Measurements from ENCODE around the gene LIMS2.

LIMS2 gene

GRCh38 chr2:127610561-127610960 is 64.8 kb downstream of the LIMS2 start:
- ATAC-seq, result no peak
- TF ChIP-seq ZNF565 (CRISPR knock-in tag; conservative IDR thresholded peaks at IDR 0.05; ENCODE audit: low read depth), result no peak
- no peak for TF ChIP-seq ESRRG (CRISPR knock-in tag; IDR thresholded peaks at IDR 0.05)
- no peak for TF ChIP-seq ZFP30 (CRISPR knock-in tag; IDR thresholded peaks at IDR 0.05)
- no peak for TF ChIP-seq GLIS3 (CRISPR knock-in tag; IDR thresholded peaks at IDR 0.05)
- no peak for TF ChIP-seq CSDC2 (CRISPR knock-in tag; IDR thresholded peaks at IDR 0.05)
- TF ChIP-seq ZFP3 (CRISPR knock-in tag; IDR thresholded peaks at IDR 0.05), result no peak
- no peak for TF ChIP-seq ZNF8 (CRISPR knock-in tag; IDR thresholded peaks at IDR 0.05)
- TF ChIP-seq BACH2 (CRISPR knock-in tag; IDR thresholded peaks at IDR 0.05; ENCODE audit: borderline replicate concordance), result no peak
- no peak for TF ChIP-seq POU6F1 (CRISPR knock-in tag; IDR thresholded peaks at IDR 0.05; ENCODE audit: borderline replicate concordance, low read depth)
- TF ChIP-seq SNAI2 (CRISPR knock-in tag; IDR thresholded peaks at IDR 0.05), result no peak
- no peak for TF ChIP-seq PPARA (CRISPR knock-in tag; IDR thresholded peaks at IDR 0.05; ENCODE audit: borderline replicate concordance)
- no peak for TF ChIP-seq RARB (CRISPR knock-in tag; IDR thresholded peaks at IDR 0.05)
- TF ChIP-seq OSR1 (CRISPR knock-in tag; IDR thresholded peaks at IDR 0.05), result no peak
- TF ChIP-seq PATZ1 (CRISPR knock-in tag; IDR thresholded peaks at IDR 0.05; ENCODE audit: borderline replicate concordance), result no peak
- no peak for TF ChIP-seq CREB5 (CRISPR knock-in tag; IDR thresholded peaks at IDR 0.05; ENCODE audit: low read depth)
- no peak for TF ChIP-seq ZC3H10 (CRISPR knock-in tag; IDR thresholded peaks at IDR 0.05)
- TF ChIP-seq CSRNP3 (CRISPR knock-in tag; IDR thresholded peaks at IDR 0.05), result no peak

- TF ChIP-seq CSRNP3 (CRISPR knock-in tag; IDR thresholded peaks at IDR 0.05), result no peak
- no peak for TF ChIP-seq CSDC2 (CRISPR knock-in tag; IDR thresholded peaks at IDR 0.05)
- TF ChIP-seq OSR1 (CRISPR knock-in tag; IDR thresholded peaks at IDR 0.05), result no peak
- no peak for TF ChIP-seq RARB (CRISPR knock-in tag; IDR thresholded peaks at IDR 0.05)
- no peak for TF ChIP-seq ZNF565 (CRISPR knock-in tag; conservative IDR thresholded peaks at IDR 0.05; ENCODE audit: low read depth)
- TF ChIP-seq BACH2 (CRISPR knock-in tag; IDR thresholded peaks at IDR 0.05; ENCODE audit: borderline replicate concordance), result no peak
- TF ChIP-seq POU6F1 (CRISPR knock-in tag; IDR thresholded peaks at IDR 0.05; ENCODE audit: borderline replicate concordance, low read depth), result no peak
- no peak for TF ChIP-seq ZNF8 (CRISPR knock-in tag; IDR thresholded peaks at IDR 0.05)
- no peak for TF ChIP-seq ESRRG (CRISPR knock-in tag; IDR thresholded peaks at IDR 0.05)
- TF ChIP-seq ZFP3 (CRISPR knock-in tag; IDR thresholded peaks at IDR 0.05), result no peak
- TF ChIP-seq ZNF70 (CRISPR knock-in tag; IDR thresholded peaks at IDR 0.05), result no peak
- no peak for TF ChIP-seq SNAI2 (CRISPR knock-in tag; IDR thresholded peaks at IDR 0.05)
- no peak for TF ChIP-seq TOX (CRISPR knock-in tag; IDR thresholded peaks at IDR 0.05; ENCODE audit: borderline replicate concordance)
- no peak for TF ChIP-seq ZFP30 (CRISPR knock-in tag; IDR thresholded peaks at IDR 0.05)
- TF ChIP-seq TSHZ2 (CRISPR knock-in tag; IDR thresholded peaks at IDR 0.05), result no peak
- no peak for ATAC-seq
Measured at GRCh38 chr2:127609818-127610217, 65.5 kb downstream of the LIMS2 start.
